Measurements from ENCODE around the gene SH3D19.
"Not testable (repeated sequence)": the region's sequence is repeated elsewhere in the genome, so short reads cannot be mapped to it uniquely, and the experiment has no call there.

Gene SH3D19

GRCh38 chr4:151144329-151145072 is 180.9 kb downstream of the SH3D19 start:
- no peak for TF ChIP-seq CTCF (IDR thresholded peaks at IDR 0.05; ENCODE audit: low read depth, low read length)
- no peak overlapping the region for H3K4me3 ChIP-seq (ENCODE audit: low read depth, low read length)
- DNase-seq (ENCODE audit: low read depth, low spot score) = no peak
- in situ Hi-C loops (cut with HindIII; ENCODE audit: low sequenced_read_pairs) = no loop called here

DNA sequence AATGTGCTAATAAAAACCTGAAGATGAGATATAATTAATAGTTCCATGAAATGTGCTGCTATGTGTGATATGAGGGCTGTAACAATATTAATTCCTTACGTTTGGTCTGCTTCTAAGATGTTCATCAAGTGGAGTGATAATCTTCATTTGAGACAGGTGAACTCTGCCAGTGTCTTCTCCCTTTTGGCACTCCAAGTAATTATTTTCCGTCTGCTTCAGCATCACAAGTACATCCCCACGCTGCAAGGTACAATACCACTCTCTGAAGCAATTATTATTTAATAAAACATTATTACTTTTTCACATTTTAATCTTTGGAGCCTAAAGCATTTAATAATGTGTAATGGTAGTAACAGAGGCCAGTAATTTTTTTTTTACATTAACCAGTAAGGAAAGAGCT is 181.6 kb downstream of the SH3D19 start:
- in situ Hi-C loops (cut with HindIII; ENCODE audit: low sequenced_read_pairs) = no loop called here
- H3K4me3 ChIP-seq (ENCODE audit: low read depth, low read length) = no peak overlapping the region
- no peak for TF ChIP-seq CTCF (IDR thresholded peaks at IDR 0.05; ENCODE audit: low read depth, low read length)
- DNase-seq (ENCODE audit: low read depth, low spot score) = no peak

DNA sequence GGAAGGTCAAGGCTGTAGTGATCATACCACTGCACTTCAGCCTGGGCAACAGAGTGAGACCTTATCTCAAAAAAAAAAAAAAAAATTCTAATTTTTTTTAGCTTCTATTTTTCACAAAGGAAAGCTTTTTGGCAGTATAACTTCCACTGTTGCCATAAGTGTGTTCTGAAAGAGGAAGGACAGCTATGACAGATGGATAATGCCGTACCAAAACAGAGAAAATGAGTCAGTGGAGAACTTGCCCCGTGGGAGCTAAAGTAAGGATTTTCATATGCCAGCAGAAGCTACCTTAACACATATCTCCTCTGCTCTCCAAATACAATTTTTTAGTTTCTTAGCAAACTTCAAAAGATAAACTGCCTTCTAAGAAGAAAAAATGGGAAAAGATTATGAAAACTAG is 182.2 kb downstream of the SH3D19 start:
- TF ChIP-seq CTCF (IDR thresholded peaks at IDR 0.05; ENCODE audit: low read depth, low read length) = no peak
- no peak for DNase-seq (ENCODE audit: low read depth, low spot score)
- no peak overlapping the region for H3K4me3 ChIP-seq (ENCODE audit: low read depth, low read length)
- in situ Hi-C loops (cut with HindIII; ENCODE audit: low sequenced_read_pairs) = no loop called here

GRCh38 chr4:151142758-151143157 is 182.6 kb downstream of the SH3D19 start:
- H3K4me3 ChIP-seq (ENCODE audit: low read depth, low read length) = no peak overlapping the region
- in situ Hi-C loops (cut with HindIII; ENCODE audit: low sequenced_read_pairs) = no loop called here
- no peak for DNase-seq (ENCODE audit: low read depth, low spot score)
- TF ChIP-seq CTCF (IDR thresholded peaks at IDR 0.05; ENCODE audit: low read depth, low read length) = no peak

DNA sequence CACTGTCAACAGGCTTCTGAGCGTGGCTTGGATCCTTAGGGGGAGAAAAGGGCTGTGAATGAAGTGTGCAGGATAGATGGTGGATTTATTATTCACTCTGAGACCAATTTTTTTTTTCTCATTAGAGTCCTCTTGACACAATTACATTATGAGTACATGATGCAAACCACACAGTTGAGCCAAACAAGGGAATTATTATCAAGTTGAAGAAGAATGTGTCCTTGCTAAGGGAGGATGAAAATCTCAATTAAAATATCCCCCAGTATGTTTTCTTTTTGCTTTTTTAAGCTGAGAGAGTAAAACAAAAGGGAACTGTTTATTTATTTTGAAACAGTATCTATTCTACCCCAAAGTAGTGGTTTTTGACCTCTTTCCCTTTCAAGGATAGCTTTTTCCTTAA is 185.6 kb downstream of the SH3D19 start:
- TF ChIP-seq CTCF (IDR thresholded peaks at IDR 0.05; ENCODE audit: low read depth, low read length) = no peak
- H3K4me3 ChIP-seq (ENCODE audit: low read depth, low read length) = no peak overlapping the region
- DNase-seq (ENCODE audit: low read depth, low spot score) = no peak
- in situ Hi-C loops (cut with HindIII; ENCODE audit: low sequenced_read_pairs) = no loop called here

DNA sequence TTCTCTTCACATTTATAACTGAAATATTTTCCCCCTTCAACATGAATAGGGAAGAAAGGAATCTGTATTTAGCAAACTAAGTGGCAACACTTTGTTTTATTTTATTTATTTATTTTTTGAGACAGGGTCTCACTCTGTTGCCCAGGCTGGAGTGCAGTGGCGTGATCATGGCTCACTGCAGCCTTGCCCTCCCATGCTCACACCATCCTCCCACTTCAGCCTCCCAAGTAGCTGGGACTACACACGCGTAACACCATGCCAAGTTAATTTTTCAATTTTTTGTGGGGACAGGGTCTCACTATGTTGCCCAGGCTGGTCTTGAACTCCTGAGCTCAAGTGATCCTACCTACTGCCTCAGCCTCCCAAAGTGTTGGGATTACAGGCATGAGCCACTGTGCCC is 189.4 kb downstream of the SH3D19 start:
- DNase-seq (ENCODE audit: low read depth, low spot score); H3K4me3 ChIP-seq (ENCODE audit: low read depth, low read length); in situ Hi-C loops (cut with HindIII; ENCODE audit: low sequenced_read_pairs): not testable (repeated sequence)

- no peak for DNase-seq (ENCODE audit: low read depth, low spot score)
- no peak overlapping the region for H3K4me3 ChIP-seq (ENCODE audit: low read depth, low read length)
- in situ Hi-C loops (cut with HindIII; ENCODE audit: low sequenced_read_pairs) = no loop called here
- no peak for TF ChIP-seq CTCF (IDR thresholded peaks at IDR 0.05; ENCODE audit: low read depth, low read length)
Observed at GRCh38 chr4:151133311-151133710, 192.1 kb downstream of the SH3D19 start.
